Skeletal muscle satellite cell (primary cell): ENCODE measurements around the gene GINS2.

Experiments used
- H3K27me3 ChIP-seq: 2 replicates; pipeline ENCODE4 v1.7.0; 2013; ENCODE audit warnings: low read length; ENCODE audit not compliant: control insufficient read depth, insufficient read depth
- H3K36me3 ChIP-seq: 2 replicates; pipeline ENCODE4 v1.7.0; 2013; ENCODE audit warnings: mild to moderate bottlenecking, control low read depth, low read length; ENCODE audit not compliant: insufficient read depth
- H3K4me1 ChIP-seq: 2 replicates; pipeline ENCODE4 v1.7.0; 2013; ENCODE audit warnings: low read length; ENCODE audit not compliant: control insufficient read depth, insufficient read depth
- H3K4me2 ChIP-seq: 2 replicates; pipeline ENCODE4 v1.7.0; 2013; ENCODE audit warnings: mild to moderate bottlenecking, low read length
- H3K4me3 ChIP-seq: 2 replicates; pipeline ENCODE4 v1.7.0; 2013; ENCODE audit warnings: low read length
- H3K9ac ChIP-seq: 2 replicates; pipeline ENCODE4 v1.7.0; 2013; ENCODE audit warnings: mild to moderate bottlenecking, low read depth, low read length, moderate library complexity
- H3K9me3 ChIP-seq: replicated peaks from 2 replicates; pipeline ENCODE4 v1.7.0; 2013; ENCODE audit warnings: mild to moderate bottlenecking, control low read depth, low read length

Gene GINS2

DNA sequence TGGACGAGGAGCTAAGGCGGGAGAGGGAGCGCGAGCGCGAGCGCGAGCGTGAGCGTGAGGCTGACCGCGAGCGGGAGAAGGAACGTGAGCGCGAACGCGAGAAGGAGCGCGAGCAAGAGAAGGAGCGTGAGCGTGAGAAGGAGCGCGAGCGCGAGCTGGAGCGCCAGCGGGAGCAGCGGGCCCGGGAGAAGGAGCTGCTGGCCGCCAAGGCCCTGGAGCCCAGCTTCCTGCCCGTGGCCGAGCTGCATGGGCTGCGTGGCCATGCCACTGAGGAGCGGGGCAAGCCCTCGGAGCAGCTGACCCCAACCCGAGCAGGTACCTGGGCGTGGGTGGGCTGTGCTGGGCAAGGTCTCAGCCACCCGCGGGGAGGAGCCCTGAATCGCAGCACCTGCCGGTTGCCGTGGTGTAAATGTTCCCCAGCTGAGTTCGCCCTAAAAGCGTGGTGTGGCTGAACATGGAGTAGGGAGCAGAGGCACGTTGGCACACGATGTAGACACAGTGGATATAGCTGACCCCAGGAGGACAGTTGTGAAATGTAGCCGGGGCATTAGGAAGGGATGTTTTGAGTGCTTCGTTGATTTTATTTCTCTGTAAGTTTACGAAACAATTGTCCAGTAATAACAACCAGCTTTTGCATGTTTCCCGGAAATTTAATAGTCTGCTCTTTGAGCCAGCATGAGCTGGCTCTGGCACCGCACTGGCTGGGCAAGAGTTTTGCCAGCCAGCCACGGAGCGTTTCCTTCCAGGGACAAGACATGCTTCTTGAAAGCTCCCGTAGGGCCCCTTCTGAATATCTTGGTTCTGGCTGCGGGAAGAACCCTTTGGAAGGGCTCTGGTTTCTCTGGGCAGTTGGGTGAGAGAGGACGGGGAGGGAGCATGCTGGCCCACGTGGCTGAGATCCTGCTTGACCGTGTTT is 32.1 kb downstream of the GINS2 start:
- Histone ChIP-seq H3K9me3 (no peaks in the 10 kb centered on the region), H3K27me3 (no peaks in the 10 kb centered on the region), H3K9ac (no peak overlapping the region), H3K4me3 (no peak overlapping the region), H3K4me2 (no peak overlapping the region), H3K4me1 (peaks cover 31% of the 10 kb centered on the region), H3K36me3 (peaks cover 46% of the 10 kb centered on the region)

DNA sequence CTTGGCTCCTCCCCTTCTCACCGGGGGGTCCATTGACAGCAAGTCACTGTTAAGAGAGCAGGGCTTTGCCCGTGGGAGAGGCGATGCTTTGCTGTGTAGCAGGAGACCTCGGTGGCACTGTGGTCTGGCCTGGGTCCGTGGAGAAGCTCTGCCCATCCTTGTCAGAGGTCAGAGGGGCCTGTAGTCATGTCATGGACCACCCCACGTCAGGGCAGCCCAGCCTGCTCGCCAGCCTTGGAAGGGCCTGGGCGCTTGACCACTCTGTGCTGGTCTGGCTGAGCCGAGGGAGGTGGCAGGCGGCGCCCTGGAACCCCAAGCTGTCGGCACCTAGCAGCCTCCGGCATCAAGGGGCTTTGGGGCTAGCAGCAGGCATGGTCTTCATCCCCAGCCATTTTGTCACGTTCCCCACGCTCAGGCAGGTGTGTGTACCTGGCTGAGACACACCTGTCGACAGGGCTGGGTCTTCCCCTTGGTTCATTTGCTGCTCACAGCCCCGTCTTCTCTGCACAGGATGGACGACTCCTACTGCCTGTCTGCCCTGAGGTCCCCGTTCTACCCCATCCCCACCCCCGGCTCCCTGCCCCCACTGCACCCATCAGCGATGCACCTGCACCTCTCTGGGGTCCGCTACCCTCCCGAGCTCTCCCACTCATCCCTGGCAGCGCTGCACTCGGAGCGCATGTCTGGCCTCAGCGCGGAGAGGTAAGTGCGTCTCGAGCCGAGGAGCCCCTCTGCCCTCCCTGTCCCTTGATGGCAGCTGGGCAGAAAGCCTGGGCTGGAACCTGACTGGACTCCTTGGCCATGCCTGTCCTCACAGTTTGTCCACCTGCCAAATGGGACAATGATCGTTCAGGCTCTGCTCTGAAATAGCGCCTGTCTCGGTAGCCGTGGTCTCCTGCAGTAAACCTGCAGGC is 33.3 kb downstream of the GINS2 start:
- Histone ChIP-seq H3K4me2 (no peak overlapping the region), H3K9me3 (no peaks in the 10 kb centered on the region), H3K4me3 (no peak overlapping the region), H3K4me1 (peaks cover 32% of the 10 kb centered on the region), H3K36me3 (peaks cover 46% of the 10 kb centered on the region), H3K27me3 (no peaks in the 10 kb centered on the region), H3K9ac (no peak overlapping the region)

DNA sequence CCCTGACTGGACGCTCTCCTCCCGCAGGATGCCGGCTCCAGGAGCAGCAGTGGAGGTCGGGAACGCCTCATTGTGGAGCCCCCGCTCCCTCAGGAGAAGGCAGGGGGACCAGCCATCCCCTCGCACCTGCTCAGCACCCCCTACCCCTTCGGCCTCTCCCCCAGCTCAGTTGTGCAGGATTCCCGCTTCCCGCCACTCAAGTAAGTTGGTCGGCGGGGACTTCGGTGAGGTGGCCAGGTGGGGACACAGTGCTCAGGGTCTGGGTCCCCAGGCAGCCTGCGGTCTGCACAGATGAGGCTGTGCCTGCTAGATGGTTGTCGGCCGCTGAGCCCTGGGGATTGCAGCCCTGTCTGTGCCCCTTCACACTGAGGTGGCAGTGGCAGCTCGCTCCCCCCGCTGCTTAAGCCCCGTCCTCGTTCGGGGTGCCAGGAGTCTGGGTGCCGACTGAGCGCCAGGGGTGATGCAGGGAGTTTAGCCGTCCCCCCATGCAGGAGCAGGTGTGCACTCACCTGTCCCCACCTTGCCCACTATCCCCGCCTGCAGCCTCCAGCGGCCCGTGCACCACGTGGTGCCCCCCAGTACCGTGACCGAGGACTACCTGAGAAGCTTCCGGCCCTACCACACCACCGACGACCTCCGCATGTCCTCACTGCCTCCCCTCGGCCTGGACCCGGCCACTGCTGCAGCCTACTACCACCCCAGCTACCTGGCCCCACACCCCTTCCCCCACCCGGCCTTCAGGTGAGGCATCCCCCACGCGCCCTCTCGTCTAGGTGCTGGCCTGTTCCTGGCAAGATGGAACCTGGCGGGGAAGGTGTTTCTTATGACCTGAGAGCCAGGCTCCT is 34.3 kb downstream of the GINS2 start:
- no peak overlapping the region for H3K4me3 ChIP-seq
- H3K36me3 ChIP-seq, result peaks cover 41% of the 10 kb centered on the region
- H3K9me3 ChIP-seq, result no peaks in the 10 kb centered on the region
- peaks cover 32% of the 10 kb centered on the region for H3K4me1 ChIP-seq
- H3K4me2 ChIP-seq, result no peak overlapping the region
- H3K27me3 ChIP-seq, result no peaks in the 10 kb centered on the region
- no peak overlapping the region for H3K9ac ChIP-seq

DNA sequence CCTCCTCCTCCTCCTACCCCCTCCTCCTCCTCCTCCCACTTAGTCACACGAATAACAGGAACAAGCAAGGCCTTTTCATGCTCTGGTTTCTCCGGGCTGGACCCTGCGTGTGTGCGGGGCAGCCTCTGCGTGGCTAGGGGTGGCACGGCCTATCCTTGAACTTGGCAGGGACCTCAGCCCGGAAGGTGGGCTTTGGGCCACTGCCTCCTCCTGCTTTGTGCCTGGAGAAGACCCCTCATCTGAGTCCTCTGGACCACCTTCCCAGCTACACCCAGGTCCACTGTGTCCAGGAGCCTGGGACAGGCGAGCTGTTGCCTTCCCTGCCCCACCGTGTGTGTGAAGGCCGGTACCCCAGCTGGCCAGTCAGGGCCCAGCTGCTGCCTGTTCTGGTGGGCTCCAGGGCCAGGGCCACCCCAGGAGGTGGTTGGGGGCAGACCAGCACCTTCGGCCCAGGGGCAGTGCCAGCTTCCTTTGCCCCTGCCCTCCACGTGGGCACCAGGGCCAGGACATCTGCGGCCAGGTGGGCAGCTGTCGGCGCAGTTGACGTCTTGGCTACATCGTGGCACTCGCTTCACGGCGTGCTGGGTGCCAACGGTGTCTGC is 35.4 kb downstream of the GINS2 start:
- Histone ChIP-seq H3K4me3 (no peak overlapping the region), H3K27me3 (no peaks in the 10 kb centered on the region), H3K9me3 (no peaks in the 10 kb centered on the region), H3K9ac (no peak overlapping the region), H3K36me3 (peaks cover 30% of the 10 kb centered on the region), H3K4me1 (peaks cover 32% of the 10 kb centered on the region), H3K4me2 (no peak overlapping the region)

DNA sequence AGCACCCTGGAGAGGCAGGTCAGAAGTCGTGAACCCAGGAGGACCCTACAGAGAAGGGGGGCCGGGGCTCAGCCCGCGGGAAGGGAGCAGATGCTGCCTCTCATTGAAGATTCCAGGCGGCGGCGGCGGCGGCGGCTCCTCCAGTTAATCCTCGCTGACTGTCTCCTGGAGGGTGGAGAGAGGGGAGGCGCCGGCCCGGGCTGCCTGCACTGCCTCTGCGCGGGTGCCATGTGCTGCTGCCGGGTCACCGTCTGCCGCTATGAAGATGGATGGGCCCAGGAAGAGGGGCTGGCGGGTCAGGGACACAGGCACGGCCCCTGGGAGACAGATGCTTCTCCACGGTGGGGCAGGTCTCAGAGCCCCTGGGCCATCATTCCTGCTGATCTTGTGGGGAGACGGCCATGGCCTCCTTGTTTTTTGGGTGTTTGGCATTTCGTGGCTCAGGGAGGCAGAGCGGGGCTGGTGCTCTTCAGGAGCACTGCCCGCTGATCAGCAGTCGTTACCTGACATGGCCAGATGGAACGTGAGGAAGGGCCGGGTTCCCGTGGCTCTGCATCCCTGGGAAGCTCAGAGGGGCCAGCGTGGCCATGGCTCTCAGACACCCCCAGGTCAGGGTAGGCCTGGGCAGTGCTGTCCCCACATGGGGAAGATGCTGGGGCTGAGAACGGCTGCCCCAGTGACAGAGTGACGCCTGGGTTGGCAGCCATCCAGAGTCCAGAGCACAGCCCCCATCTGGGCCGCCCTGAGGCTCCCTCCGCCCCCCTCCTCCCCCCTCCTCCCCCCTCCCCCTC is 36.1 kb downstream of the GINS2 start:
- H3K9ac ChIP-seq, result no peak overlapping the region
- peak overlapping the region; percentile 29 for H3K4me2 ChIP-seq
- H3K4me3 ChIP-seq, result no peak overlapping the region
- no peaks in the 10 kb centered on the region for H3K9me3 ChIP-seq
- no peaks in the 10 kb centered on the region for H3K27me3 ChIP-seq
- H3K36me3 ChIP-seq, result peaks cover 23% of the 10 kb centered on the region
- H3K4me1 ChIP-seq, result peaks cover 32% of the 10 kb centered on the region

DNA sequence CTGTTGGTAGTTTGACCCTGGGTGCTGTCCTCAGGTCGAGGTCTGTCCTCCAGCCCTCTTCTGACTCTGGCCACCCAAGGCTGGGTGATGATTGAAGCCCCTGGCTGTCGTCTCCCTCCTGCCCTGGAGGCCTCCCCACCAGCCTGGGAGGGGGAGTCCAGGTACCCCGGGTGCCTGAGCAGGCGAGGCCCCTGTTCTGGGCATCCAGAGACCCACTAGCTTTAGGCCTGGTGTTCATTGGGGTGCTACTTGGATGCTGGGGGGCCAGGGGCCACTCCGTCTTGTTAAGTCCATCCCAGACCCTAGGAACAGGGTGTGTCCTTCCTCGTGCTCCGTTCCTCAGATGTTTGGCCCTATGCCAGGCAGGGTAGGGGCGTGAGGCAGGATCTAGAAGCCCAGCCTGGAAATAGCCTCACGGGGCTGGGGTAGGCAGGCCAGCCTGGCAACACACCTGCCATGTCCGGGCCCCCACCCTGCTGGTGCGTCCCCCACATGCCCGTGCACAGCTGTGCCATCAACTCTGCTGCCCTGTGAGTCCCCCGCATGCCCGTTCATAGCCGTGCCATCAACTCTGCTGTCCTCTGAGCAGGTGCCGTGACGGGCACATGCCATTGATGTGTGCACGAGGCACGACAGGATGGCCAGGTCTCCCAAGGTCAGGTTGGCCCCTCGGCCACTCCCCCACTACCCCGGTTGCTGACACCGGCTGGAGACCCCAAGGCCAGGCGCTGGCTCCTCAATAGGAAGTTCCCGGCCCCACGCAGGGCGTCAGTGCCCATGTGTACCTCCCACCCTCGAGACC is 36.9 kb downstream of the GINS2 start:
- H3K36me3 ChIP-seq, result peaks cover 19% of the 10 kb centered on the region
- H3K9me3 ChIP-seq, result no peaks in the 10 kb centered on the region
- H3K4me1 ChIP-seq, result peaks cover 27% of the 10 kb centered on the region
- no peaks in the 10 kb centered on the region for H3K27me3 ChIP-seq
- H3K9ac ChIP-seq, result no peak overlapping the region
- H3K4me3 ChIP-seq, result no peak overlapping the region
- no peak overlapping the region for H3K4me2 ChIP-seq

DNA sequence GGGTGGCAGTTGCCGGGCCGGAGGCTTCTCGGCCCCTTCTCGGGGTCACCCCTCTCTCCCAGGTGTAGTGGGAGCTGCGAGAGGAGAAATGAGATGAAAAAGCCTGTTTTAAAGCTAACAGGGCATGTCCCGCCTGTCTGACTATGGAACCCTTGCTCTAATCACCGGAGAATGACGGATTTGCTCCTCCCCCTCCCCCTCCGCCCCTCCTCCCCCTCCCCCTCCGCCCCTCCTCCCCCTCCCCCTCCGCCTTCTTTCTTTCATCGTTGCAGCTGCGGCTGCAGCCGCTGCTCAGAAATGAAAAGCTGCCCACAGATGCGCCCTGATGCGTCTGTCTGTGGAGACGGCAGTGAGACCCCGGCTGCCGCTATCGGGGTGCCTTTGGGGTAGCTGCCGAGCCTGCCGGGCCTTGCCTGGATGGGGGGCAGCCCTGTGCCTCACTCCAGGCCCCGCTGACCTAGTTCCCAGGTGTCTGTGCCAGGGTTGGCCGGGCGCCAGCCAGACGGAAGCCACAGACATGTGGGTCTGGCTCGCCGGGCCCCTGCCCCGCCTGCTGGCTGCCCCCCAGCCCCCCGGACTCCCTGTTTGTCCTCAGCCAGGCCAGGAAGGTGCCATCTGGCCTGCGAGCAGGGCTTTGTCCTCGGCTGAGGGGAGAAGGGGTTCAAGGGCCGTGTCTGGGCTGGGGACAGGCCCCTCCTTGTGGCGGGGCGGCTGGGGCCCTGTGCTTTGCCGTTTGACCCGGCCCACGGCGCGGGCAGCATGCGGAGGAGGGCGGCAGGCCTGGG is 37.7 kb downstream of the GINS2 start:
- Histone ChIP-seq H3K9ac (no peak overlapping the region), H3K4me3 (no peak overlapping the region), H3K36me3 (peaks cover 12% of the 10 kb centered on the region), H3K9me3 (no peaks in the 10 kb centered on the region), H3K4me2 (no peak overlapping the region), H3K4me1 (peaks cover 21% of the 10 kb centered on the region), H3K27me3 (no peaks in the 10 kb centered on the region)

DNA sequence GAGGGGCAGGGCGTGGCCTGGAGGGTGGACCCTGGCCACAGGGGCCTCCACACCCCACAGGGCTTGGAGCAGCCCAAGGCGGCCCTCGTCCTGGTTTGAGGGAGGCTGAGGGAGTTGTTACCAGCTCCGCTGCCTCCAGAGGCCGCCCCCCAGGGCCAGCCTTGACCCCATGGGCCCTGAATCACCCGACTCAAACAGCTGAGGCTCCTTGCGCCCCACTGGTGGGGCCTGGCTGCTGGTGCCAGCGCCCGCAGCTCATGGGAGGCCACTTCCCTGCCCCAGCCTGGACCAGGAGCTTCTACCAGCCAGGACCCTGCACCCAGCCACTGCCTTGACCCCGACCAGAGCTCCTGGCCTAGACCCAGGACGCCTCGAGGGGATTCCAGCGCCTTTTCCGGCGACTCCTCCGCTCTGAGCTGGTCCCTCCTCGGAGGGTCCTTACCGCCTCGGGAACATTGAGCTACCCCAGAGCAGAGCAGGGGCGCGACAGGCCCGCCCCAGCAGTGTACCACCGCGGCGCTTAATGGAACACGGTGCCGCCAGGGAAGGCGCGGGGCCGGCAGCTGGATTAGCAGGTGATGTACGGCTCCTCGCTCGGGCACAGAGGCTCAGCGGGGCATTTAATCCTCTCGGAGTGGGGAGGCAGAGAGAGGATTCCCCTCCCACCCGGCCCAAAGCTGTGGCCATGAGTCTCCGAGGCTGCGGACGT is 38.5 kb downstream of the GINS2 start:
- no peak overlapping the region for H3K4me3 ChIP-seq

More for the DNA sequence above, 38.5 kb downstream of the GINS2 start:
- Histone ChIP-seq H3K4me1 (peaks cover 21% of the 10 kb centered on the region), H3K36me3 (peaks cover 6% of the 10 kb centered on the region), H3K9ac (no peak overlapping the region), H3K27me3 (no peaks in the 10 kb centered on the region), H3K9me3 (no peaks in the 10 kb centered on the region), H3K4me2 (no peak overlapping the region)
